Uterus (tissue), 4 donors: ENCODE measurements around the gene ADGB. TPM values are rescaled to one million over a fixed set of nuclear protein-coding genes. Genes with fewer than 3 reads are reported as not detected.

ENCODE experiments used
- DNase-seq, 2 donors: peaks; one replicate each; pipeline ENCODE4 v3.0.0-alpha.2; 2019 to 2020
- H3K27ac ChIP-seq, 2 donors: fragments of 200-600 bp; sonication (generic); 1 replicate in 1 of 2; 2 replicates in 1 of 2; pipeline ENCODE4 v1.5.1; 2016 to 2018
- H3K27me3 ChIP-seq, 2 donors: fragments of 200-600 bp; sonication (generic); one replicate each; pipeline ENCODE4 v1.5.1; 2018 to 2019; ENCODE audit warnings: control low read depth in 1 of 2
- H3K36me3 ChIP-seq, 2 donors: fragments of 200-600 bp; sonication (generic); one replicate each; pipeline ENCODE4 v1.5.1; 2019; ENCODE audit warnings: control low read depth in 1 of 2
- H3K4me1 ChIP-seq, 2 donors: fragments of 200-600 bp; sonication (generic); one replicate each; pipeline ENCODE4 v1.5.1; 2018 to 2019; ENCODE audit warnings: control low read depth in 1 of 2
- H3K4me3 ChIP-seq, 2 donors: fragments of 200-600 bp; sonication (generic); 1 replicate in 1 of 2; 2 replicates in 1 of 2; pipeline ENCODE4 v1.5.1; 2018 to 2019; ENCODE audit warnings: mild to moderate bottlenecking in 1 of 2
- H3K9me3 ChIP-seq, 2 donors: fragments of 200-600 bp; sonication (generic); one replicate each; pipeline ENCODE4 v1.5.1; 2019; ENCODE audit warnings: control low read depth in 1 of 2
- CTCF ChIP-seq, 4 experiments: fragments of 200-600 bp in 2 of 4; fragments of 450-650 bp in 2 of 4; sonication (generic) in 2 of 4; IDR thresholded peaks; one replicate each; pipeline ENCODE4 v1.5.1; 2016 to 2019; ENCODE audit warnings: antibody characterized with exemption in 4 of 4, mild to moderate bottlenecking in 2 of 4, moderate library complexity in 1 of 4
- POLR2A ChIP-seq, 2 donors: fragments of 450-650 bp; IDR thresholded peaks; one replicate each; pipeline ENCODE4 v1.6.1; 2016; ENCODE audit warnings: antibody characterized with exemption in 2 of 2, mild to moderate bottlenecking in 1 of 2, moderate library complexity in 1 of 2
- intact Hi-C: fragments of 100-400 bp; cut with DNase I; formaldehyde crosslinking; loops from one replicate; pipeline ENCODE4 v1.15.1; 2023; ENCODE audit warnings: low total_unique reads
- total RNA-seq, 4 donors: library from RNA; depleted of rRNA in 3 of 4; stranded (reverse); fragments of >200 nt in 3 of 4; gene quantifications; one replicate each; pipeline versions ENCODE4 v1.1.0 to v1.2.4, GENCODE V29; 2014 to 2023
- donor health status: DM: yes; HTN: yes; CAD: no.

The ADGB gene
- total RNA-seq, 4 donors from 2014 or later = 1.9 to 7.7 TPM; not detected in 2

GRCh38 chr6:146650799-146651481, 52.2 kb downstream of the ADGB start:
- H3K27me3 ChIP-seq = no peaks in the 10 kb centered on the region
- no peak overlapping the region for H3K27ac ChIP-seq
- no peaks in the 10 kb centered on the region for H3K36me3 ChIP-seq
- no peak overlapping the region for H3K4me3 ChIP-seq
- no peak for DNase-seq
- TF ChIP-seq POLR2A (IDR thresholded peaks at IDR 0.05) = no peak
- no peak for TF ChIP-seq CTCF (IDR thresholded peaks at IDR 0.05)
- no peaks in the 10 kb centered on the region for H3K4me1 ChIP-seq
- intact Hi-C loops = no loop called here
- no peaks in the 10 kb centered on the region for H3K9me3 ChIP-seq

GRCh38 chr6:146651482-146651863, 52.7 kb downstream of the ADGB start:
- DNase-seq = no peak
- Histone ChIP-seq H3K4me1 (no peaks in the 10 kb centered on the region), H3K4me3 (no peak overlapping the region), H3K36me3 (no peaks in the 10 kb centered on the region), H3K9me3 (no peaks in the 10 kb centered on the region), H3K27me3 (no peaks in the 10 kb centered on the region), H3K27ac (no peak overlapping the region)
- intact Hi-C loops = no loop called here
- TF ChIP-seq CTCF (IDR thresholded peaks at IDR 0.05) (no peak), POLR2A (IDR thresholded peaks at IDR 0.05) (no peak)

- intact Hi-C loops = no loop called here
- no peaks in the 10 kb centered on the region for H3K9me3 ChIP-seq
- TF ChIP-seq CTCF (IDR thresholded peaks at IDR 0.05) (no peak), POLR2A (IDR thresholded peaks at IDR 0.05) (no peak)
Measured at GRCh38 chr6:146657432-146657831, 58.7 kb downstream of the ADGB start.

GRCh38 chr6:146664871-146665360, 66.1 kb downstream of the ADGB start:
- Histone ChIP-seq H3K4me3 (no peak overlapping the region), H3K9me3 (no peaks in the 10 kb centered on the region), H3K4me1 (no peaks in the 10 kb centered on the region), H3K27ac (no peak overlapping the region), H3K36me3 (no peaks in the 10 kb centered on the region), H3K27me3 (no peaks in the 10 kb centered on the region)
- intact Hi-C loops = no loop called here
- no peak for DNase-seq
- TF ChIP-seq POLR2A (IDR thresholded peaks at IDR 0.05) = no peak
- TF ChIP-seq CTCF (IDR thresholded peaks at IDR 0.05) = no peak

More at GRCh38 chr6:146657432-146657831, 58.7 kb downstream of the ADGB start:
- Histone ChIP-seq H3K4me3 (no peak overlapping the region), H3K27me3 (no peaks in the 10 kb centered on the region), H3K36me3 (no peaks in the 10 kb centered on the region), H3K27ac (no peak overlapping the region), H3K4me1 (no peaks in the 10 kb centered on the region)
- DNase-seq = no peak

- H3K9me3 ChIP-seq = no peaks in the 10 kb centered on the region
- no peak overlapping the region for H3K4me3 ChIP-seq
- intact Hi-C loops = no loop called here
- no peak overlapping the region for H3K27ac ChIP-seq
- no peaks in the 10 kb centered on the region for H3K27me3 ChIP-seq
- TF ChIP-seq CTCF (IDR thresholded peaks at IDR 0.05) (no peak), POLR2A (IDR thresholded peaks at IDR 0.05) (no peak)
- H3K36me3 ChIP-seq = no peaks in the 10 kb centered on the region
- DNase-seq = no peak
- H3K4me1 ChIP-seq = no peaks in the 10 kb centered on the region
Measured at GRCh38 chr6:146666909-146667308, 68.1 kb downstream of the ADGB start.
